ENCODE measurements around the gene CACNA2D4.

DNA sequence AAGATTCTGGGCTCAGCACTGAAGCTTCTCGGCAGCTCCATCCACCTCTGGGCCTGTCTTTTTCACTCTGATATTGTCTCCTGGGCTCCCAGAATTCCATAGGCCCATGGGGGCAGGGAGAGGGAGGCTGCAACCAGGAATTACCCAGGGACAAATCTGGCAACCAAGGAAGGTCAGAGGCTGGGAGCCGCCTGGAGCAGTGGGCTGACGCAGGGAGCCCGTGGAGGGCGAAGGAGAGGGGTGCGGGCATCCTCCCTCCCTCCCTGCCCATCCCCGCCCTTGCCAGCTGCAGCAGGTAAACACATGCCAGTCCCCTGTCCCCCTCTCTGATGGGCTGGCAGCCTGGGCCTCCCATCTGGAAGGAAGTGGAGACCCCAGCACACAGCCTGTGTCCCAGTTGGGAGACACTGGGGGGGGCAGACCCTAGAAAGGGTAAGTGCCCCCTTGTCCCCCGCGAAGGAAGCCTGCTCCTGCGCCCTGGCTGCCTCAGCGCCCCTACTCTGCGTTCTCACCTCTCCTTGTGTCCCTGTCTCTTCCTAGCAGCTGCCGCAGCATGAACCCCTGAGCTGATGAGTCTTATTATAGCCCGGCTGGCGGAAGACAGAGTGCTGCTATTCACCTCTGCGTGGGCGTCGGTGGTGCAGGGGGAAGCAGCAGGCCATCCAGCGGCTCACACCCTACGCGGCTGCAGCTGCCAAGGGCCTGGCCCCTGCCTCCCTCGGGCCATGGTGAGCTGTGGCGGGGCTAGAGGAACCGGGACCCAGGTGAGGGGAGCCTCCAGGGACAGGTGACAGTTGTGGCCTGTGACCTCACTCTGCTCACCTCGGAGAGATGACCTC is 91.4 kb downstream of the CACNA2D4 start:
- TF ChIP-seq, protein P1, sequence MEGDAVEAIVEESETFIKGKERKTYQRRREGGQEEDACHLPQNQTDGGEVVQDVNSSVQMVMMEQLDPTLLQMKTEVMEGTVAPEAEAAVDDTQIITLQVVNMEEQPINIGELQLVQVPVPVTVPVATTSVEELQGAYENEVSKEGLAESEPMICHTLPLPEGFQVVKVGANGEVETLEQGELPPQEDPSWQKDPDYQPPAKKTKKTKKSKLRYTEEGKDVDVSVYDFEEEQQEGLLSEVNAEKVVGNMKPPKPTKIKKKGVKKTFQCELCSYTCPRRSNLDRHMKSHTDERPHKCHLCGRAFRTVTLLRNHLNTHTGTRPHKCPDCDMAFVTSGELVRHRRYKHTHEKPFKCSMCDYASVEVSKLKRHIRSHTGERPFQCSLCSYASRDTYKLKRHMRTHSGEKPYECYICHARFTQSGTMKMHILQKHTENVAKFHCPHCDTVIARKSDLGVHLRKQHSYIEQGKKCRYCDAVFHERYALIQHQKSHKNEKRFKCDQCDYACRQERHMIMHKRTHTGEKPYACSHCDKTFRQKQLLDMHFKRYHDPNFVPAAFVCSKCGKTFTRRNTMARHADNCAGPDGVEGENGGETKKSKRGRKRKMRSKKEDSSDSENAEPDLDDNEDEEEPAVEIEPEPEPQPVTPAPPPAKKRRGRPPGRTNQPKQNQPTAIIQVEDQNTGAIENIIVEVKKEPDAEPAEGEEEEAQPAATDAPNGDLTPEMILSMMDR (IDR thresholded peaks at IDR 0.05), result no peak
- TF ChIP-seq POLR2A (IDR thresholded peaks at IDR 0.05; ENCODE audit: low read depth) (no peak), POLR2AphosphoS5 (IDR thresholded peaks at IDR 0.05) (no peak)

Data from esophagus muscularis mucosa (tissue), 3 donors.